Memory B cell (primary cell): ENCODE data around the gene TUFT1.
A peak's percentile ranks its signal among the peaks of the same experiment; 100 is the strongest.
"Not testable (repeated sequence)": the region's sequence is repeated elsewhere in the genome, so short reads cannot be mapped to it uniquely, and the experiment has no call there.

Source experiments
- ATAC-seq: fragments of 150-1000 bp; cut with Tn5 transposase; 2 replicates; pipeline ENCODE4 v1.10.0; 2021; ENCODE audit warnings: low read depth, mild to moderate bottlenecking, moderate library complexity
- DNase-seq, 2 donors: peaks; one replicate each; pipeline ENCODE4 v3.0.0; 2022; ENCODE audit warnings: low spot score in 2 of 2
- H3K27ac Mint-ChIP-seq: one replicate; pipeline ENCODE4 v1.8.0; 2022; ENCODE audit warnings: mild to moderate bottlenecking, moderate library complexity, mixed read lengths
- H3K27me3 Mint-ChIP-seq: one replicate; pipeline ENCODE4 v1.8.0; 2022; ENCODE audit warnings: mixed read lengths
- H3K36me3 Mint-ChIP-seq: one replicate; pipeline ENCODE4 v1.8.0; 2022; ENCODE audit warnings: mild to moderate bottlenecking, mixed read lengths
- H3K4me1 Mint-ChIP-seq: one replicate; pipeline ENCODE4 v1.8.0; 2022; ENCODE audit warnings: mixed read lengths
- H3K4me3 Mint-ChIP-seq: one replicate; pipeline ENCODE4 v1.8.0; 2022; ENCODE audit warnings: mild to moderate bottlenecking, moderate library complexity, mixed read lengths
- H3K9me3 Mint-ChIP-seq: one replicate; pipeline ENCODE4 v1.8.0; 2022; ENCODE audit warnings: mixed read lengths

Gene TUFT1

GRCh38 chr1:151593730-151594129 lies 53.6 kb downstream of the TUFT1 start:
- DNase-seq, result no peak
- H3K36me3 Mint-ChIP-seq, result peaks cover 8% of the 10 kb centered on the region
- peaks cover 4% of the 10 kb centered on the region for H3K27me3 Mint-ChIP-seq
- peaks cover 6% of the 10 kb centered on the region for H3K4me1 Mint-ChIP-seq
- peak; percentile 49 for ATAC-seq
- H3K9me3 Mint-ChIP-seq, result peaks cover 10% of the 10 kb centered on the region
- peak overlapping the region; percentile 3 for H3K27ac Mint-ChIP-seq
- peak overlapping the region; percentile 65 for H3K4me3 Mint-ChIP-seq

GRCh38 chr1:151594143-151594625 lies 54.1 kb downstream of the TUFT1 start:
- peak overlapping the region; percentile 3 for H3K27ac Mint-ChIP-seq
- H3K4me1 Mint-ChIP-seq, result peaks cover 6% of the 10 kb centered on the region
- H3K9me3 Mint-ChIP-seq, result peaks cover 10% of the 10 kb centered on the region
- peak overlapping the region; percentile 65 for H3K4me3 Mint-ChIP-seq
- H3K36me3 Mint-ChIP-seq, result peaks cover 8% of the 10 kb centered on the region
- peak; percentile 80 to 82 for DNase-seq
- peak; percentile 100 for ATAC-seq
- peaks cover 4% of the 10 kb centered on the region for H3K27me3 Mint-ChIP-seq

- ATAC-seq (no peak), DNase-seq (no peak)
- H3K9me3 Mint-ChIP-seq, result peaks cover 1% of the 10 kb centered on the region
- H3K4me1 Mint-ChIP-seq, result peaks cover 6% of the 10 kb centered on the region
- H3K27me3 Mint-ChIP-seq, result peaks cover 2% of the 10 kb centered on the region
- H3K36me3 Mint-ChIP-seq, result no peaks in the 10 kb centered on the region
- H3K4me3 Mint-ChIP-seq, result no peak overlapping the region
- H3K27ac Mint-ChIP-seq, result no peak overlapping the region
Observed at GRCh38 chr1:151596166-151596953, 56.3 kb downstream of the TUFT1 start.

DNA sequence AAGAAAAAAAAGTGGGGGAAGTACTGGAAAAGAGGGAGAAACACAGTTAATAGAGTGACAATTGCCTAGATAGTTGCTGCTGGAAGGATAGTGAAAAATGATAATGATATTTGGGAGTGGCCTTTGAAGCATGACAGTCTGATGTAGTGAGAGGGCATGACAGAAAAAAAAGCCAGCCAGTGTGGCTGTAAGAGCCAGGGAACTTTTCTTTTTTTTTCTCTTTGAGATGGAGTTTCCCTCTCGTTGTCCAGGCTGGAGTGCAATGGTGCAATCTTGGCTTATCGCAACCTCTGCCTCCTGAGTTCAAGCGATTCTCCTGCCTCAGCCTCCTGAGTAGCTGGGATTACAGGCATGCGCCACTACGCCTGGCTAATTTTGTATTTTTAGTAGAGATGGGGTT lies 62.4 kb downstream of the TUFT1 start:
- not testable (repeated sequence) for ATAC-seq, H3K9me3 Mint-ChIP-seq, H3K27ac Mint-ChIP-seq, DNase-seq, H3K4me3 Mint-ChIP-seq, H3K36me3 Mint-ChIP-seq, H3K4me1 Mint-ChIP-seq
- peaks cover 14% of the 10 kb centered on the region for H3K27me3 Mint-ChIP-seq

DNA sequence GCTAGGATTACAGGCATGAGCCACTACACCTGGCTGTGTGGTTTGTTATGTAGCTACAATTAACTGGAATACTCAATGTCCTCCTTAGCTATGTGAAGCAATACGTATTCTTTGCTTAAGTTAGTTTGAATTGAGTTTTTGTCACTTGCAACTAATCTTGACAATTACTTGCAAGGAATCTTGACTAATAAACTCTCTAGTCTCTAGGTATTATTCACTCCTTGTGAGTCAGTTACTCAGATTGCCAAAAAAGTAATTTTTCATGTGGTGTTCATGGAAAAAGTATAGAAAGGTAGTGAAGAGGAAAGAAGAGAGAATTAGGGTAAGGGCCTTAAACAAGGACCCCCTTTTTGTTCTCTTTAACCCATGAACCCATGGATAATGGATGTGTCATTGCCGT lies 64.2 kb downstream of the TUFT1 start:
- H3K4me1 Mint-ChIP-seq, result no peaks in the 10 kb centered on the region
- H3K27ac Mint-ChIP-seq, result no peak overlapping the region
- DNase-seq, result no peak
- H3K27me3 Mint-ChIP-seq, result peaks cover 20% of the 10 kb centered on the region
- ATAC-seq, result no peak
- no peaks in the 10 kb centered on the region for H3K9me3 Mint-ChIP-seq
- no peaks in the 10 kb centered on the region for H3K36me3 Mint-ChIP-seq
- no peak overlapping the region for H3K4me3 Mint-ChIP-seq

DNA sequence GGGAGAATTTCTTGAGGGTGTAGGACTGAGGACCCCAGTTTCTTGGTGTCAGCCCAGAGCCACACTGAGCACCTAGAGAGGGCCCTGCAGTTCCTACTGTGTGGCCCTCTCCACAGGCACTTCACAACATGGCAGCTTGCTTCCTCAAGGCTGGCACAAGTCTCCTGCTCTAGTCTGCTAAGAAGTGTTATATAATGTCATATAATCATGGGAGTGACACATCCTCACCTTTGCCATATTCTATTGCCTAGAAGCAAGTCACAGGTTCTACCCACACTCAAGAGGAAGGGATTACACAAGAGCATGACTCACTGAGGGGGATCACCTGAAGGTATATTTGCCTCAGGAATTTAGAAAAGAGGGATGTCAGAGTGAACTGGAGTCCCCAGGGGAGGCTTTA lies 66.3 kb downstream of the TUFT1 start:
- no peaks in the 10 kb centered on the region for H3K36me3 Mint-ChIP-seq
- H3K4me3 Mint-ChIP-seq, result no peak overlapping the region
- DNase-seq (no peak), ATAC-seq (no peak)
- peaks cover 20% of the 10 kb centered on the region for H3K27me3 Mint-ChIP-seq
- H3K9me3 Mint-ChIP-seq, result no peaks in the 10 kb centered on the region
- H3K4me1 Mint-ChIP-seq, result no peaks in the 10 kb centered on the region
- no peak overlapping the region for H3K27ac Mint-ChIP-seq

DNA sequence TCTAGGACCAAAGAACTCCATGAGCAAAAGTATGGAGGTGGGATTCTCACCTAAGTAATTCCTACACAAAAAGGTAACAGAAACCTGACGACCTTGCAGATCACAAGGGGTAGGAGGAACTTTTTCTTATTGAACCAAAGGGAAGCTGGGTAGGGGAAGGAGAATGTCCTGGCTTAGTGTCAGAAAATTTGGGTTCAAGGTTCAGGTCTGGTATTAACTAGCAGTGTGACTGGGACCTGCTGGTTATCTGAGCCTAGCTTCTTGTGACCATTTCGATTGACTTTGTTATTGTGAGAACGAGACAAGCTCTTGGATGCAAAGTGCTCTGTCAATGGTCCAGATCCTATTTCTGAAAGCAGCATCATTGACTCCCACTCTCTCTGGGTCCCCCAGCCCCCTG lies 66.7 kb downstream of the TUFT1 start:
- no peak for DNase-seq
- Mint-ChIP-seq H3K27me3 (peaks cover 20% of the 10 kb centered on the region), H3K4me3 (no peak overlapping the region), H3K36me3 (no peaks in the 10 kb centered on the region), H3K4me1 (peaks cover 2% of the 10 kb centered on the region), H3K9me3 (no peaks in the 10 kb centered on the region), H3K27ac (no peak overlapping the region)
- no peak for ATAC-seq

DNA sequence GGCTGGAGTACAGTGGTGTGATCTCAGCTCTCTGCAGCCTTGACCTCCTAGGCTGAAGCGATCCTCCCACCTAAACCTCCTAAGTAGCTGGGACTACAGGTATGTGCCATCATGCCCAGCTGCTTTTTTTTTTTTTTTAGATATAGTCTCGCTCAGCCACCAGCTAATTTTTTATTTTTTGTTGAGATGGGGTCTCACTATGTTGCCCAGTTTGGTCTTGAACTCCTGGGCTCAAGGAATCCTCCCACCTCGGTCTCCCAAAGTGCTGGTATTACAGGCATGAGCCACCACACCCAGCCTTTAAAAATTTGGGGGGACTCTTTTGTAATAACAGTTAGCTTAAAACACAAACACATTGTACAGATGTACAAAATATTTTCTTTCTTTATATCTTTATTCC lies 70.0 kb downstream of the TUFT1 start:
- H3K4me1 Mint-ChIP-seq, result peaks cover 18% of the 10 kb centered on the region
- ATAC-seq (no peak), DNase-seq (no peak)
- H3K27ac Mint-ChIP-seq, result no peak overlapping the region
- peaks cover 4% of the 10 kb centered on the region for H3K36me3 Mint-ChIP-seq
- no peak overlapping the region for H3K4me3 Mint-ChIP-seq
- H3K9me3 Mint-ChIP-seq, result no peaks in the 10 kb centered on the region
- H3K27me3 Mint-ChIP-seq, result peaks cover 12% of the 10 kb centered on the region

GRCh38 chr1:151611288-151611790 lies 71.2 kb downstream of the TUFT1 start:
- no peak for ATAC-seq
- peaks cover 9% of the 10 kb centered on the region for H3K27me3 Mint-ChIP-seq
- no peak for DNase-seq
- peaks cover 24% of the 10 kb centered on the region for H3K4me1 Mint-ChIP-seq
- H3K27ac Mint-ChIP-seq, result peak overlapping the region; percentile 51
- H3K36me3 Mint-ChIP-seq, result peaks cover 5% of the 10 kb centered on the region
- no peaks in the 10 kb centered on the region for H3K9me3 Mint-ChIP-seq
- peak overlapping the region; percentile 98 for H3K4me3 Mint-ChIP-seq

DNA sequence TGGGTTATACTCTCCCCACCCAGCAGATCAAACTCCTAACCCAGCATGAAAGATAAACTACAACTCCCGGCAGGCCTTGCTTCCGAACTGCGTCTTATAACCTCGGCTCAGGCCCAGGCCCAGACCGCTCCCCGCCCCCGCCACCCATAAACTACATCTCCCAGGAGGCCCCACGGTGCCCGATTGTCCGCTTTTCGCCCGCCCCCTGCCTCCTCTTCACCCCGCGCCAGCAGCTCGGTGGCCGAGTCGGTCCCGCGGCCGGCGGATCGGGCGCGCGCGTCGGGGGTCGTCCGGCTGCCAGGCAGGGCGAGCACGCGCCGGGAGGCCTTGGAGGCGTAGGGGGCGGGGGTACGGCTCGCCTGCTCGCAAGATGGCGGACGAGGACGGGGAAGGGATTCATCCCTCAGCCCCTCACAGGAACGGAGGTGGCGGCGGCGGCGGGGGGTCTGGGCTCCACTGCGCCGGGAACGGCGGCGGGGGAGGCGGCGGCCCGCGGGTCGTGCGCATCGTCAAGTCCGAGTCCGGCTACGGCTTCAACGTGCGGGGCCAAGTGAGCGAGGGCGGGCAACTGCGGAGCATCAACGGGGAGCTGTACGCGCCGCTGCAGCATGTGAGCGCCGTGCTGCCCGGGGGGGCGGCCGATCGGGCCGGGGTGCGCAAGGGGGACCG lies 71.9 kb downstream of the TUFT1 start, which contains the start of gene SNX27:
TSS of gene SNX27 (plus strand) at position 219 of the 669 bp plus-strand sequence. CDS start at position 371, 152 bp downstream.
- no peaks in the 10 kb centered on the region for H3K9me3 Mint-ChIP-seq
- peaks cover 5% of the 10 kb centered on the region for H3K36me3 Mint-ChIP-seq
- peaks cover 9% of the 10 kb centered on the region for H3K27me3 Mint-ChIP-seq
- H3K4me1 Mint-ChIP-seq, result peaks cover 24% of the 10 kb centered on the region
- H3K27ac Mint-ChIP-seq, result peak within 1 kb of the TSS; percentile 96
- peak; percentile 94 for ATAC-seq
- peak within 1 kb of the TSS; percentile 98 for H3K4me3 Mint-ChIP-seq
- peak; percentile 73 to 89 for DNase-seq

GRCh38 chr1:151612501-151613281 lies 72.6 kb downstream of the TUFT1 start:
- peaks cover 4% of the 10 kb centered on the region for H3K27me3 Mint-ChIP-seq
- DNase-seq (no peak), ATAC-seq (peak; percentile 3)
- peaks cover 24% of the 10 kb centered on the region for H3K4me1 Mint-ChIP-seq
- H3K36me3 Mint-ChIP-seq, result peaks cover 5% of the 10 kb centered on the region
- H3K4me3 Mint-ChIP-seq, result peak overlapping the region; percentile 98
- H3K27ac Mint-ChIP-seq, result peak overlapping the region; percentile 96
- no peaks in the 10 kb centered on the region for H3K9me3 Mint-ChIP-seq

GRCh38 chr1:151613282-151613780 lies 73.2 kb downstream of the TUFT1 start:
- H3K36me3 Mint-ChIP-seq, result peaks cover 5% of the 10 kb centered on the region
- ATAC-seq (no peak), DNase-seq (no peak)
- no peaks in the 10 kb centered on the region for H3K9me3 Mint-ChIP-seq
- peaks cover 24% of the 10 kb centered on the region for H3K4me1 Mint-ChIP-seq
- peak overlapping the region; percentile 98 for H3K4me3 Mint-ChIP-seq
- H3K27me3 Mint-ChIP-seq, result peaks cover 2% of the 10 kb centered on the region
- peak overlapping the region; percentile 96 for H3K27ac Mint-ChIP-seq

DNA sequence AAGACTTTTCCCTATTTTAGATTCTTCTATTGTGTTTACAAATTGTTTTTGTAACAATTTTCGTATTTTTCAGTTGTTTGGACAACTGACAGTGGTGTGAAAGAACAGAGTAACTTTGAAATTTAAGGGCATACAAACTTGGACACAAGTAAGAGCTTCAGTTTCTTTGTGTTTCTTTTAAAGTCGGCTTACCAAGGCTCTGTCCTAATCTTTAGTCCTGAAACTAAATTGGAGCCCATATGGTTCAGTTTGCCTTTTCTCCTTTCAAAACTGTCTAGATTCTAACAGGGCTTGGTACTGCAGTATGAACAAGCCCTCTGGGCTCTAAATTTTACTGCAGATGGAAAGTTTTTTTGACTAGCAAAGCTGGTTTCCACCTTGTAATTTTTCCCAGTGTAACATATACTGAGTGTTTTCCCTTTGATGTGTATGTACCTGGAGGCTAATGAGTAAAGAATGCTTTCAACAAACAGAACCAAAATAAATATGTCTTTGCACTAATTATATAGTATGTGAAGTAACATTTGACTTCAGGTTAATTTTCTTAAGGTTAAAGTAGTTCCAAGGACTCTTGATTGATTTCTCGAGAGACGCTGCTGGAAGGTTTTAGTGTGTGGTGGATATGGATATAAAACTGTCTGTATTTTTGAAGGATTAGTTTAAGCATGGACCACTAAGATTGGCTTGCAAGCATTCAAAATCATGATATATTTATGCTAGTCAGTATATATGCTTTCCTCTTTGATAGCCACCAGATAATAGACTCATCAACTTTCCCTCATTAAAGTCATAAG lies 75.8 kb downstream of the TUFT1 start:
- no peak for ATAC-seq
- peaks cover 29% of the 10 kb centered on the region for H3K4me1 Mint-ChIP-seq
- H3K4me3 Mint-ChIP-seq, result no peak overlapping the region
- no peaks in the 10 kb centered on the region for H3K9me3 Mint-ChIP-seq
- DNase-seq, result no peak
- no peak overlapping the region for H3K27ac Mint-ChIP-seq
- H3K36me3 Mint-ChIP-seq, result peaks cover 5% of the 10 kb centered on the region
- H3K27me3 Mint-ChIP-seq, result no peaks in the 10 kb centered on the region
